H1 (cell line): ENCODE data around the gene SMIM24. TPM values are rescaled to one million over a fixed set of nuclear protein-coding genes. Genes with fewer than 3 reads are reported as not detected.
A peak's percentile ranks its signal among the peaks of the same experiment; 100 is the strongest.

ENCODE experiments used
- CTCF ChIP-seq, 3 experiments: IDR thresholded peaks; 1 replicate in 2 of 3; 2 replicates in 1 of 3; pipeline versions ENCODE4 v1.5.1 to v1.6.1; 2011; ENCODE audit warnings: low read length in 3 of 3, mild to moderate bottlenecking in 3 of 3, inconsistent platforms in 2 of 3, low read depth in 1 of 3, moderate library complexity in 1 of 3; ENCODE audit not compliant: insufficient read depth in 1 of 3; ENCODE audit errors: control extremely low read depth in 1 of 3
- EGR1 ChIP-seq: IDR thresholded peaks from 2 replicates; pipeline ENCODE4 v1.6.1; 2011; ENCODE audit warnings: low read depth, low read length, borderline replicate concordance
- polyA plus RNA-seq, 7 experiments: library from polyadenylated mRNA; depleted of rRNA in 3 of 7; stranded (reverse) in 5 of 7; unstranded in 2 of 7; fragments of >200 nt in 5 of 7; fragments of 200-250 nt in 2 of 7; gene quantifications; 1 replicate in 5 of 7; 2 replicates in 1 of 7; 4 replicates in 1 of 7; pipeline versions ENCODE4 v1.2.1 to v1.2.3, GENCODE V29; 2011 to 2013; ENCODE audit warnings: missing spikeins in 2 of 7, mixed read lengths in 2 of 7
- total RNA-seq: library from RNA; stranded (reverse); fragmentation: NEBNext Ultra II Directional; extraction: Animal tissue kit (Norgen Biotek cat#: 25700); gene quantifications from 2 replicates; pipeline ENCODE4 v1.2.1, GENCODE V29; 2021

SMIM24 gene
- total and polyA plus RNA-seq, 2 of the 8 experiments (the other 6 are each of a cell fraction or from before 2014, with no cell fraction given) = 3.8 to 4.5 TPM

GRCh38 chr19:3520166-3521103 lies 40.1 kb upstream of the SMIM24 start (continued):
- peak; percentile 33 to 42 (median 41) for TF ChIP-seq CTCF (IDR thresholded peaks at IDR 0.05; ENCODE audit: control extremely low read depth in 1 of 3, insufficient read depth in 1 of 3, low read depth in 1 of 3, low read length in 3 of 3)
- peak; percentile 78; the same call in 1 of the 2 replicates for TF ChIP-seq EGR1
